ENCODE measurements around the gene DCX. TPM values are rescaled to one million over a fixed set of nuclear protein-coding genes. Genes with fewer than 3 reads are reported as not detected.

The DCX gene
- total RNA-seq, 1 donor from 2014 or later, result not detected

- H3K36me3 Mint-ChIP-seq (ENCODE audit: low read depth), result no peaks in the 10 kb centered on the region
- ATAC-seq (ENCODE audit: low read depth) (no peak), DNase-seq (no peak)
- ChIA-PET POLR2A (no interaction called here), CTCF (no interaction called here)
- no peak overlapping the region for H3K27ac Mint-ChIP-seq
- no peak overlapping the region for H3K4me3 Mint-ChIP-seq
- intact Hi-C loops (cut with micrococcal nuclease), result no loop called here
- no peaks in the 10 kb centered on the region for H3K27me3 Mint-ChIP-seq
- H3K9me3 Mint-ChIP-seq, result no peaks in the 10 kb centered on the region
- no peak for TF ChIP-seq CTCF (IDR thresholded peaks at IDR 0.05)
- H3K4me1 Mint-ChIP-seq, result no peaks in the 10 kb centered on the region
Observed at GRCh38 chrX:111309083-111309482, 102.9 kb downstream of the DCX start.

DNA sequence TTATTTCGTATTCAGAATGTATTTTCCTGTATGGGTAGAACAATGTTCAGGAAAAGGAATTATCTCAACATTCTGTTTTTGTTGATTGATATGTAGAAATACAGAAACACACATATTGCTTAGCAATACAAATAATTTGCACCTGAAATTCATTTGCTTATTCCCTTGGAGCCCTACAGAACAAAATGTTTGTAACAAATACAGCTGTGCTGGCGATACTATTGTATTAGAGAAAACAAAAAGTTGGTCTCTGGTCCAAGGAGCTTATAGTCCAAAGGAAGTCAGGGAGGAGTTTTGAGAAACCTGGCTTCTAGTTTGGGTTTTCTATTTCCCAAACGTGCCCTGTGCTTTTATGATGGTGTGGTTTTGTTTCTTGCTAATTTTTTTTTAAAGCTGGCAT is 104.0 kb downstream of the DCX start:
- H3K27me3 Mint-ChIP-seq, result no peaks in the 10 kb centered on the region
- no peaks in the 10 kb centered on the region for H3K36me3 Mint-ChIP-seq (ENCODE audit: low read depth)
- no peaks in the 10 kb centered on the region for H3K9me3 Mint-ChIP-seq
- ChIA-PET POLR2A (no interaction called here), CTCF (no interaction called here)
- no peak overlapping the region for H3K27ac Mint-ChIP-seq
- TF ChIP-seq CTCF (IDR thresholded peaks at IDR 0.05), result no peak
- no peak overlapping the region for H3K4me3 Mint-ChIP-seq
- intact Hi-C loops (cut with micrococcal nuclease), result no loop called here
- no peaks in the 10 kb centered on the region for H3K4me1 Mint-ChIP-seq
- no peak for ATAC-seq (ENCODE audit: low read depth)
- no peak for DNase-seq

DNA sequence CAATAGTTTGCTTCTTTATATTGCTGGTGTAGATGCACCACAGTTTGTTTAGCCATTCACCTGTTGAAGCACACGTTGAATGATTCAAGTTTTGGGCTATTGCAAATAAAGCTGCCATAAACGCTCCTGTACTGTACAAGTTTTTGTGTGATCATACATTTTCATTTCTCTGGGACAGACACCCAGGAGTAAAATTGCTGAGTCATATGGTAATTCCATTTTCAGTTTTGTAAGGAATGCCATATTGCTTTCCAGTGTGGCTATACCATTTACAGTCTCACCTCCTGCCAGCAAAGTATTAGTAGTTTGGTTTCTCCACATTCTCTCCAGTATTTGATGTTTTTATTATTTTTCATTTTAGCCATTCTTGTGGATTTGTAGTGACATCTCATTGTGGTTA is 109.7 kb downstream of the DCX start:
- TF ChIP-seq CTCF (IDR thresholded peaks at IDR 0.05), result no peak
- intact Hi-C loops (cut with micrococcal nuclease), result no loop called here
- CTCF ChIA-PET, result no interaction called here
- POLR2A ChIA-PET, result no interaction called here
- H3K4me1 Mint-ChIP-seq, result no peaks in the 10 kb centered on the region
- H3K27ac Mint-ChIP-seq, result no peak overlapping the region
- no peaks in the 10 kb centered on the region for H3K36me3 Mint-ChIP-seq (ENCODE audit: low read depth)
- no peaks in the 10 kb centered on the region for H3K27me3 Mint-ChIP-seq
- no peak for ATAC-seq (ENCODE audit: low read depth)
- H3K9me3 Mint-ChIP-seq, result no peaks in the 10 kb centered on the region
- no peak overlapping the region for H3K4me3 Mint-ChIP-seq
- DNase-seq, result no peak

GRCh38 chrX:111288841-111289240 is 123.2 kb downstream of the DCX start:
- no peaks in the 10 kb centered on the region for H3K9me3 Mint-ChIP-seq
- intact Hi-C loops (cut with micrococcal nuclease), result no loop called here
- H3K4me1 Mint-ChIP-seq, result no peaks in the 10 kb centered on the region
- no peak overlapping the region for H3K27ac Mint-ChIP-seq
- no peaks in the 10 kb centered on the region for H3K36me3 Mint-ChIP-seq (ENCODE audit: low read depth)
- ATAC-seq (ENCODE audit: low read depth) (no peak), DNase-seq (no peak)
- ChIA-PET CTCF (no interaction called here), POLR2A (no interaction called here)
- H3K4me3 Mint-ChIP-seq, result no peak overlapping the region
- no peaks in the 10 kb centered on the region for H3K27me3 Mint-ChIP-seq
- TF ChIP-seq CTCF (IDR thresholded peaks at IDR 0.05), result no peak

- intact Hi-C loops (cut with micrococcal nuclease), result no loop called here
- POLR2A ChIA-PET, result no interaction called here
- no peak for ATAC-seq (ENCODE audit: low read depth)
- Mint-ChIP-seq H3K4me1 (no peaks in the 10 kb centered on the region), H3K27ac (no peak overlapping the region), H3K9me3 (no peaks in the 10 kb centered on the region), H3K27me3 (no peaks in the 10 kb centered on the region), H3K4me3 (no peak overlapping the region), H3K36me3 (ENCODE audit: low read depth) (no peaks in the 10 kb centered on the region)
- TF ChIP-seq CTCF (IDR thresholded peaks at IDR 0.05), result no peak
- no peak for DNase-seq
- CTCF ChIA-PET, result no interaction called here
Observed at GRCh38 chrX:111284631-111285293, 127.2 kb downstream of the DCX start.
